Esophagus squamous epithelium (tissue), 5 donors: ENCODE data around the gene ERMN. TPM values are rescaled to one million over a fixed set of nuclear protein-coding genes. Genes with fewer than 3 reads are reported as not detected.

ENCODE experiments used
- DNase-seq: peaks from one replicate; lab custom pipeline; 2025; lab: John Stamatoyannopoulos, UW
- H3K27ac ChIP-seq, 4 donors: fragments of 200-600 bp; sonication (generic); one replicate each; pipeline ENCODE4 v1.5.1; 2016 to 2019; ENCODE audit warnings: mild to moderate bottlenecking in 1 of 4
- H3K27me3 ChIP-seq, 4 donors: fragments of 200-600 bp; sonication (generic); 1 replicate in 3 of 4; 2 replicates in 1 of 4; pipeline versions ENCODE4 v1.5.1 to v1.6.0; 2017 to 2021; ENCODE audit warnings: antibody characterized with exemption in 1 of 4
- H3K36me3 ChIP-seq, 3 donors: fragments of 200-600 bp; sonication (generic); one replicate each; pipeline ENCODE4 v1.5.1; 2016 to 2019
- H3K4me1 ChIP-seq, 3 donors: fragments of 200-600 bp; sonication (generic); one replicate each; pipeline ENCODE4 v1.5.1; 2017 to 2019
- H3K4me3 ChIP-seq, 4 donors: fragments of 200-600 bp; sonication (generic); 1 replicate in 3 of 4; 2 replicates in 1 of 4; pipeline ENCODE4 v1.5.1; 2016 to 2019; ENCODE audit warnings: mild to moderate bottlenecking in 2 of 4, moderate library complexity in 1 of 4
- H3K9me3 ChIP-seq, 3 donors: fragments of 200-600 bp; sonication (generic); one replicate each; pipeline ENCODE4 v1.5.1; 2016 to 2019
- POLR2A ChIP-seq, 4 donors: fragments of 450-650 bp; IDR thresholded peaks; one replicate each; pipeline ENCODE4 v1.6.1; 2017; ENCODE audit warnings: antibody characterized with exemption in 4 of 4, mild to moderate bottlenecking in 4 of 4, moderate library complexity in 3 of 4
- WGBS, 2 donors: methylation state at CpG; one replicate each; pipeline ENCODE4 v1.1.5; 2018; 5-methylcytosine and 5-hydroxymethylcytosine counted together
- intact Hi-C: fragments of 100-400 bp; cut with DNase I; formaldehyde crosslinking; loops from one replicate; pipeline ENCODE4 v1.15.0; 2022
- total RNA-seq, 4 donors: library from RNA; depleted of rRNA; stranded (reverse); fragments of >200 nt; gene quantifications; one replicate each; pipeline ENCODE4 v1.1.0, GENCODE V29; 2016
- TF ChIP-seq, protein P1 (sequence below), 6 experiments: fragments of 450-650 bp in 4 of 6; fragments of 200-600 bp in 2 of 6; sonication (generic) in 2 of 6; IDR thresholded peaks; one replicate each; pipeline ENCODE4 v1.5.1; 2016 to 2019; ENCODE audit warnings: antibody characterized with exemption in 6 of 6, mild to moderate bottlenecking in 4 of 6, moderate library complexity in 4 of 6
- donor health status: DM: yes; HTN: yes; CAD: no.

ERMN gene
- total RNA-seq, 4 donors from 2014 or later, result 0.04 to 1.1 (median 0.19) TPM; not detected in 1

DNA sequence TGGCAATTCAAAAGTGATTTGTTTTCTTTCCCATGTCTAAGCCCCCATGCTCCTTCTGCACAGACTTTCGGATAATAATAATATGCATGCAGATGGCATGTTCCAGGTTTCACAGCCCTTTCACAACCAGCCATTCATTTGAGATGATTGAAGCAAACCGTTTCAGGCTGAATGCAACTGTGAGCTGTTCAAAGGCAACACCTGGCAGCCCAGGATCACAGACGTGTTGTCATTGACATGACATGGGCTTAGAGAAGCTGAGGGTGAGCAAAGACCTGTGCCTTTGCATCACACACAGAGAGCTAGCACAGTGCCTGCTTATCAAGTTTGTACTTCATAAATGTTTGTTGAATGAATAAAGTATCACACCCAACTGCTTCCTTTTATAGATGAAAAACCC is 12.4 kb upstream of the ERMN start:
- Histone ChIP-seq H3K4me1 (no peaks in the 10 kb centered on the region), H3K27ac (no peak overlapping the region), H3K9me3 (peaks cover 0 to 2% (median 0%) of the 10 kb centered on the region in 3 donors), H3K4me3 (no peak overlapping the region), H3K27me3 (no peaks in the 10 kb centered on the region), H3K36me3 (no peaks in the 10 kb centered on the region)
- WGBS, 2 donors, result 40 to 61% methylated on average over 3 of the region's 3 CpGs
- intact Hi-C loops, result no loop called here
- DNase-seq, result no peak
- TF ChIP-seq, protein P1, sequence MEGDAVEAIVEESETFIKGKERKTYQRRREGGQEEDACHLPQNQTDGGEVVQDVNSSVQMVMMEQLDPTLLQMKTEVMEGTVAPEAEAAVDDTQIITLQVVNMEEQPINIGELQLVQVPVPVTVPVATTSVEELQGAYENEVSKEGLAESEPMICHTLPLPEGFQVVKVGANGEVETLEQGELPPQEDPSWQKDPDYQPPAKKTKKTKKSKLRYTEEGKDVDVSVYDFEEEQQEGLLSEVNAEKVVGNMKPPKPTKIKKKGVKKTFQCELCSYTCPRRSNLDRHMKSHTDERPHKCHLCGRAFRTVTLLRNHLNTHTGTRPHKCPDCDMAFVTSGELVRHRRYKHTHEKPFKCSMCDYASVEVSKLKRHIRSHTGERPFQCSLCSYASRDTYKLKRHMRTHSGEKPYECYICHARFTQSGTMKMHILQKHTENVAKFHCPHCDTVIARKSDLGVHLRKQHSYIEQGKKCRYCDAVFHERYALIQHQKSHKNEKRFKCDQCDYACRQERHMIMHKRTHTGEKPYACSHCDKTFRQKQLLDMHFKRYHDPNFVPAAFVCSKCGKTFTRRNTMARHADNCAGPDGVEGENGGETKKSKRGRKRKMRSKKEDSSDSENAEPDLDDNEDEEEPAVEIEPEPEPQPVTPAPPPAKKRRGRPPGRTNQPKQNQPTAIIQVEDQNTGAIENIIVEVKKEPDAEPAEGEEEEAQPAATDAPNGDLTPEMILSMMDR (IDR thresholded peaks at IDR 0.05), result no peak
- TF ChIP-seq POLR2A (IDR thresholded peaks at IDR 0.05), result no peak

DNA sequence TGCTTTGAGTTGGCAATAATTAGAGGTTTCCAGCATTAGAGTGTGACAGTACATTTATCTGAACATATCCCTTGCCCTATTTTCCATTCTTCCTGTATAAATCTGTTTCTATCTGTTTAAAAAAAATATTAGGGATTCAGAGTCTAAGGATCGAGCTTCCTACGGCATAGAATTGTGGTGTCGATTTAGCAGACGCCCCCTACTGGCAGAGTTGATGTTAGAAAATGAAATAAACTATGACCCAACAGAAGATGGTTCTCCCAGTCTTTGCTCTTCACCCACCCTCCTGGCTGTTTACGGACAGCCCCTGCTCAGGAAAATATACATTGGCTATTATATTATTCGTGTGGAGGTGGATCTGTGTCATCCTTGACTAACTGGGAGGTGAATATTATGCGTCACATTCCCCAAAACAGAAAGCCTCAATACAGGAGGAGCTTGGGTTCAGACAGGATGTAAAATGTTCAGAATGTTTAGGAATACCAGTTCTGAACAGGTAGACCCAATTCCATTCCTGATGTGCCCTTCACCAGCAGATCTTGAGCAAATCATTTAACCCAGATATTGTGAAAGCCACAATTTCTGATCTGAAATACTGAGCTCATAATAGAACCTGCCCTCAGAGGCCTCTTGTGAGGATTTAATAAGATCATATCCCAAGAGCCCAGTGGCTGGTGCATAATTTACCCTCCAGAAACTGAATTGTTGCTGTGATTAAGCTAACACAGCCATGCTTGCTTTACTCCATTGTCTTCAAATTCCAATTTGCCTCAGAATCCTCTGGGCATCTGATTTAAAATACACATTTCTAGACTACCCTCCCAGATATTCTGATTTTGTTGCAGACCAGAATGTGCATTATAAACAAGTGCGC is 10.8 kb upstream of the ERMN start:
- no peaks in the 10 kb centered on the region for H3K36me3 ChIP-seq
- no peak for DNase-seq
- H3K4me3 ChIP-seq, result no peak overlapping the region
- no peaks in the 10 kb centered on the region for H3K27me3 ChIP-seq
- no peaks in the 10 kb centered on the region for H3K4me1 ChIP-seq
- H3K9me3 ChIP-seq, result no peaks in the 10 kb centered on the region
- no peak for TF ChIP-seq POLR2A (IDR thresholded peaks at IDR 0.05)
- TF ChIP-seq, protein P1 (IDR thresholded peaks at IDR 0.05), result peak; percentile 44 to 60 (median 51)
- intact Hi-C loops, result no loop called here
- H3K27ac ChIP-seq, result no peak overlapping the region
- 39 to 40% methylated on average over 8 of the region's 8 CpGs for WGBS, 2 donors

DNA sequence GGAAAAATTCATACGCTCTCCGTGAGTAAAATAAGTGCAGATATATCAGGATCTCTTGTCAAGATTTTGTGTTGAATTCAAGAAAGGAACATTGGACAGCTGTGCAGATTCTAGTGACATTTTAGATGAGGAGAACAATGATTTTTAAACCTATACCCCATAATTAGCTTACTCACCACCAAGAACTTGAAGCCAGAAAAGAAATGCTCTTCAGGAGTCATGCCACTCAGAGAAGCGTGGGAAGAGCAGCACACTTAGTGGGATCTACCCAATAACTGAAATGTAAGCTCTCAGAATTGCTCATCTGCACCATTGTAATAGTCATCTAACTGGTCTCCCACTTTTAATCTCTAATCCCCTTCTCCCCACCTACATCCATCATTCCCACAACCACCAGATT is 9.2 kb upstream of the ERMN start:
- TF ChIP-seq, protein P1 (IDR thresholded peaks at IDR 0.05), result no peak
- no peak for TF ChIP-seq POLR2A (IDR thresholded peaks at IDR 0.05)
- 84 to 94% methylated on average over 3 of the region's 3 CpGs for WGBS, 2 donors
- H3K27ac ChIP-seq, result no peak overlapping the region
- intact Hi-C loops, result no loop called here
- no peak overlapping the region for H3K4me3 ChIP-seq
- no peaks in the 10 kb centered on the region for H3K27me3 ChIP-seq
- H3K4me1 ChIP-seq, result no peaks in the 10 kb centered on the region
- no peaks in the 10 kb centered on the region for H3K9me3 ChIP-seq
- no peak for DNase-seq
- no peaks in the 10 kb centered on the region for H3K36me3 ChIP-seq

DNA sequence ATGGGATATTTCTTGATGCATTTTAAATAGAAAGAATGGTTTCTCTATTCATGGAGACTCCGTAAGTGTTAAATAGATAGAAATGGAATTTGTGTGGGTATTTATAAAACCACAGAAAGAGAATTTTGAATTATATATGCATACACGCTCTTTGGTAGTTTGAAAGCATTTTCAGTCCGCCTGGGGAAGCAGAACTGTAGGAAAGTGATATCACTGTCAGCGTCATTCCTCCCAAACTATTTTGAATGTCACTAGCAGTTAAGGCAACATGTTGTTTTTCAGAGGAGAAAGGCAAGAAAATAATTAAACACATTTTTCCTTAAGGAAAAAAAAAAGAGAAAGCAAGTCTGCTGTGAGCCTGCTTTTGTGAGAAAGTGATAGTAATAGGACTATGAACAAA is 8.7 kb upstream of the ERMN start:
- Histone ChIP-seq H3K27ac (no peak overlapping the region), H3K4me3 (no peak overlapping the region), H3K9me3 (no peaks in the 10 kb centered on the region), H3K27me3 (no peaks in the 10 kb centered on the region), H3K36me3 (no peaks in the 10 kb centered on the region), H3K4me1 (no peaks in the 10 kb centered on the region)
- TF ChIP-seq, protein P1 (IDR thresholded peaks at IDR 0.05), result no peak
- TF ChIP-seq POLR2A (IDR thresholded peaks at IDR 0.05), result no peak
- intact Hi-C loops, result no loop called here
- no peak for DNase-seq
- 89 to 90% methylated on average over 4 of the region's 4 CpGs for WGBS, 2 donors

DNA sequence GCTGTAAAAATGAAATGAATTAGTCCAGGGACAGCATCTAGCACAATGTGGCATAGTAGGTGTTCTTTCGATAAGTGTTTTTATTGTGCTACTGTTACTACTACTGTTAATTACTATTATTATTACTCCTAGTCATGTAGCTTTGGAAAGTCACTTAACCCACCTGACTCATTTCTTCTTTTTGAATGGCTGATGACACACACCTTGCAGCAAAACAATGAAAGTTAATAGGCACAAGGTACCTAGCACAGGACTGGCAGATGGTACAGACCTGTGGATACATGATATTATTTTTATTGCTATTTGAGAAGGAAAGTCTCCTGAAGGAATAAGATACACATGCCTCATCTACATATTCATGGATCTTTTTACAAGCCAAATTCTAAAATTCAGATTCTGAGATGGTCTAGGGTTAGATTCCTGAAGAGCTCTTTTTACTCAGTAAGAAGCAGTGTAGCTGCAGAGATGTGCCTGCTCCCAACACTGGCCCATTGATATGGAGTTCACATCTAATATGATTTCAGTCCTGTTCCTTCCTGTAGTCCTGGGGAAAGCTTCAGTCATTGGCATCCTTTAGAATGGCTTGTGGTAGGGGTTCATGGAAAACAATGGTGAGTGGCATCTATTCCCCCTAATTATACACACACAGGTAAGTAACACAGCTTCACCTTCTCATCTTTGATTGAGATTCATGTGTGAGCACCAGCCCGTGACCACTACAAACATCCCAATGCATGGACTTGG is 7.9 kb upstream of the ERMN start:
- Histone ChIP-seq H3K36me3 (no peaks in the 10 kb centered on the region), H3K4me1 (no peaks in the 10 kb centered on the region), H3K27me3 (no peaks in the 10 kb centered on the region), H3K9me3 (no peaks in the 10 kb centered on the region), H3K27ac (no peak overlapping the region), H3K4me3 (no peak overlapping the region)
- DNase-seq, result no peak
- intact Hi-C loops, result no loop called here
- 88 to 92% methylated on average over 2 of the region's 2 CpGs for WGBS, 2 donors
- no peak for TF ChIP-seq POLR2A (IDR thresholded peaks at IDR 0.05)
- TF ChIP-seq, protein P1 (IDR thresholded peaks at IDR 0.05), result no peak
